HCEC 1CT (cell line): ENCODE data around the gene NSMCE4A.
"Not testable (repeated sequence)": the region's sequence is repeated elsewhere in the genome, so short reads cannot be mapped to it uniquely, and the experiment has no call there.

ENCODE experiments used
- DNase-seq: peaks from one replicate; pipeline ENCODE4 v3.0.0-alpha.2; 2017

The NSMCE4A gene

GRCh38 chr10:121935702-121936101 is 39.3 kb downstream of the NSMCE4A start:
- DNase-seq, result no peak

GRCh38 chr10:121930268-121931085 is 44.5 kb downstream of the NSMCE4A start:
- DNase-seq, result not testable (repeated sequence)

- not testable (repeated sequence) for DNase-seq
Measured at GRCh38 chr10:121929585-121930267, 45.3 kb downstream of the NSMCE4A start.

- DNase-seq, result no peak
Measured at GRCh38 chr10:121928528-121928884, 46.5 kb downstream of the NSMCE4A start.

GRCh38 chr10:121927841-121928527 is 47.0 kb downstream of the NSMCE4A start, which contains the start of gene ATE1:
Gene ATE1, minus strand, starts transcription at chr10:121928031. Its CDS starts 82 bp downstream, at chr10:121927949.
- DNase-seq, result peak; percentile 96

- DNase-seq, result peak; percentile 50
Measured at GRCh38 chr10:121927318-121927840, 47.6 kb downstream of the NSMCE4A start.

- DNase-seq, result peak; percentile 3
Measured at GRCh38 chr10:121926671-121927317, 48.2 kb downstream of the NSMCE4A start.

GRCh38 chr10:121926157-121926556 is 48.9 kb downstream of the NSMCE4A start:
- no peak for DNase-seq

- no peak for DNase-seq
Measured at GRCh38 chr10:121921238-121921931, 53.6 kb downstream of the NSMCE4A start.

GRCh38 chr10:121919666-121920065 is 55.4 kb downstream of the NSMCE4A start:
- DNase-seq, result no peak

GRCh38 chr10:121918800-121919199 is 56.2 kb downstream of the NSMCE4A start:
- DNase-seq, result not testable (repeated sequence)

GRCh38 chr10:121914661-121915060 is 60.4 kb downstream of the NSMCE4A start:
- DNase-seq, result no peak

- no peak for DNase-seq
Measured at GRCh38 chr10:121911421-121911697, 63.7 kb downstream of the NSMCE4A start.

- DNase-seq, result peak; percentile 31
Measured at GRCh38 chr10:121910673-121911420, 64.2 kb downstream of the NSMCE4A start.
